Colonic mucosa (tissue), 4 donors: ENCODE results near the gene ARHGAP26. TPM values are rescaled to one million over a fixed set of nuclear protein-coding genes. Genes with fewer than 3 reads are reported as not detected.

Experiments used
- DNase-seq: peaks from one replicate; pipeline ENCODE4 v3.0.0-alpha.2; 2020
- H3K27ac ChIP-seq: fragments of 200-600 bp; one replicate; pipeline ENCODE4 v1.8.0; 2021
- H3K27me3 ChIP-seq: fragments of 200-600 bp; one replicate; pipeline ENCODE4 v1.8.0; 2021
- H3K36me3 ChIP-seq: fragments of 200-600 bp; one replicate; pipeline ENCODE4 v1.8.0; 2021
- H3K4me1 ChIP-seq: fragments of 200-600 bp; one replicate; pipeline ENCODE4 v1.8.0; 2021; ENCODE audit warnings: mild to moderate bottlenecking
- H3K4me3 ChIP-seq: fragments of 200-600 bp; one replicate; pipeline ENCODE4 v1.8.0; 2021
- H3K9ac ChIP-seq, 2 donors: one replicate each; pipeline ENCODE4 v1.7.0; 2013; ENCODE audit warnings: control low read depth in 2 of 2, low read depth in 2 of 2, low read length in 2 of 2
- H3K9me3 ChIP-seq: fragments of 200-600 bp; one replicate; pipeline ENCODE4 v1.8.0; 2021
- CTCF ChIP-seq: fragments of 200-600 bp; IDR thresholded peaks from one replicate; pipeline ENCODE4 v1.8.0; 2022; ENCODE audit warnings: antibody characterized with exemption, mild to moderate bottlenecking
- intact Hi-C: fragments of 100-400 bp; cut with DNase I; formaldehyde crosslinking; loops from one replicate; pipeline ENCODE4 v1.14.1; 2022
- total RNA-seq, 2 donors: library from RNA; stranded (reverse); fragmentation: NEBNext Ultra II Directional in 1 of 2; extraction: Animal tissue kit (Norgen Biotek cat#: 25700) in 1 of 2; gene quantifications; one replicate each; pipeline ENCODE4 v1.2.1, GENCODE V29; 2021
- donor health status: healthy.
- donor health status: DM: no; HTN: no; CAD: no.
- donor health status: DM: no; HTN: no; CAD: no.

The ARHGAP26 gene
- total RNA-seq, 2 donors from 2014 or later = 59.1 to 74.0 TPM

- Histone ChIP-seq H3K9ac (no peak overlapping the region), H3K27me3 (no peaks in the 10 kb centered on the region), H3K27ac (peak overlapping the region; percentile 29), H3K36me3 (no peaks in the 10 kb centered on the region), H3K9me3 (no peaks in the 10 kb centered on the region), H3K4me1 (no peaks in the 10 kb centered on the region), H3K4me3 (no peak overlapping the region)
- TF ChIP-seq CTCF = no peak
- no peak for DNase-seq
- intact Hi-C loops = no loop called here
These were observed 294.1 kb downstream of the ARHGAP26 start for GRCh38 chr5:143064218-143064641.

GRCh38 chr5:143064676-143065075 lies 294.5 kb downstream of the ARHGAP26 start:
- intact Hi-C loops = no loop called here
- Histone ChIP-seq H3K27ac (peak overlapping the region; percentile 29), H3K9ac (no peak overlapping the region), H3K4me3 (no peak overlapping the region), H3K9me3 (no peaks in the 10 kb centered on the region), H3K36me3 (no peaks in the 10 kb centered on the region), H3K27me3 (no peaks in the 10 kb centered on the region), H3K4me1 (no peaks in the 10 kb centered on the region)
- DNase-seq = no peak
- TF ChIP-seq CTCF = no peak

- intact Hi-C loops = no loop called here
- Histone ChIP-seq H3K9me3 (no peaks in the 10 kb centered on the region), H3K27ac (peak overlapping the region; percentile 29), H3K9ac (no peak overlapping the region), H3K4me1 (no peaks in the 10 kb centered on the region), H3K27me3 (no peaks in the 10 kb centered on the region), H3K4me3 (no peak overlapping the region), H3K36me3 (no peaks in the 10 kb centered on the region)
- no peak for DNase-seq
- no peak for TF ChIP-seq CTCF
These were observed 295.2 kb downstream of the ARHGAP26 start for GRCh38 chr5:143065185-143065965.

GRCh38 chr5:143065996-143066522 lies 295.9 kb downstream of the ARHGAP26 start:
- intact Hi-C loops = no loop called here
- Histone ChIP-seq H3K27me3 (no peaks in the 10 kb centered on the region), H3K4me3 (no peak overlapping the region), H3K27ac (peak overlapping the region; percentile 36), H3K9ac (no peak overlapping the region), H3K9me3 (no peaks in the 10 kb centered on the region), H3K36me3 (no peaks in the 10 kb centered on the region), H3K4me1 (no peaks in the 10 kb centered on the region)
- DNase-seq = no peak
- TF ChIP-seq CTCF = no peak

GRCh38 chr5:143066556-143067281 lies 296.5 kb downstream of the ARHGAP26 start:
- DNase-seq = no peak
- H3K27me3 ChIP-seq = no peaks in the 10 kb centered on the region
- no peaks in the 10 kb centered on the region for H3K4me1 ChIP-seq
- no peaks in the 10 kb centered on the region for H3K9me3 ChIP-seq
- H3K4me3 ChIP-seq = no peak overlapping the region
- no peak for TF ChIP-seq CTCF
- H3K9ac ChIP-seq = no peak overlapping the region
- H3K36me3 ChIP-seq = no peaks in the 10 kb centered on the region
- intact Hi-C loops = no loop called here
- peak overlapping the region; percentile 36 for H3K27ac ChIP-seq
